ENCODE results near the gene OR2A12. TPM values are rescaled to one million over a fixed set of nuclear protein-coding genes. Genes with fewer than 3 reads are reported as not detected.

The OR2A12 gene
- total and polyA plus RNA-seq, 8 donors: not detected

DNA sequence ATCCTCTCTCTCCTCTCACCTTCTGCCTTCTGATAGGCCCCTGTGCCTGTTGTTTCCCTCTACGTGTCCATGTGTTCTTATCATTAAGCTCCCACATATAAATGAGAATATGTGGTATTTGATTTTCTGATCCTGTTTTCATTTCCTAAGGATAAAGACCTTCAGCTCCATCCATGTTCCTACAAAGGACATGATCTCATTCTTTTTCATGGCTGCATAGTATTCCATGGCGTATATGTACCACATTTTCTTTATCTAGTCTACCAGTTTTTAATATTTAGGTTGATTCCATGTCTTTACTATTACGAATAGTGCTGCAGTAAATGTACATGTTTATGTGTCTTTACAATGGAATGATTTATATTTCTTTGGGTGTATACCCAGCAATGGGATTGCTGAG lies 4.6 kb downstream of the OR2A12 start:
- H3K9me3 ChIP-seq: no peaks in the 10 kb centered on the region
- no peak for FAIRE-seq
- no peaks in the 10 kb centered on the region for H3K27me3 ChIP-seq
- no peak for ATAC-seq
- intact Hi-C loops (cut with DNase I): no loop called here
- 80 to 81% methylated on average over 3 of the region's 3 CpGs for WGBS, 2 donors
- no peak for DNase-seq
- no peaks in the 10 kb centered on the region for H3K4me1 ChIP-seq
- H3K27ac ChIP-seq: no peak overlapping the region
- H3K36me3 ChIP-seq: no peaks in the 10 kb centered on the region
- no peak for TF ChIP-seq CTCF (IDR thresholded peaks at IDR 0.05)
- no peak overlapping the region for H3K4me3 ChIP-seq

DNA sequence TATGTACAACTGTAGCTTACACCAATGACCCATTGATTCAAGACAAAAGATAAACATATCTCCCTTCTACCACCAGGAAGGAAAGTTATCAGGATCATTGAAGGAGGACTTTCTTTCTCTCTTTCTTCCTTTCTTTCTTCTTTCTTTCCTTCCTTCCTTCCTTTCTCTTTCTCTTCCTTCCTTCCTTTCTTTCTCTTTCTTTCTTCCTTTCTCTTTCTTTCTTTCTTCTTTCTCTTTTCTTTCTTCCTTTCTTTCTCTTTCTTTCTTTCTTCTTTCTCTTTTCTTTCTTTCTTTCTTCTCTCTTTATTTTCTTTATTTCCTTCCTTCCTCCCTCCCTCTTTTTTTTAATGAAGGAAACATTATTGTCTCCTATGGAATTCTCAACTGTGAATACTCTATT lies 12.7 kb downstream of the OR2A12 start:
- FAIRE-seq: no peak
- Histone ChIP-seq H3K9me3 (no peaks in the 10 kb centered on the region), H3K4me1 (no peaks in the 10 kb centered on the region), H3K4me3 (no peak overlapping the region), H3K27ac (no peak overlapping the region), H3K27me3 (no peaks in the 10 kb centered on the region), H3K36me3 (no peaks in the 10 kb centered on the region)
- ATAC-seq: no peak
- TF ChIP-seq CTCF (IDR thresholded peaks at IDR 0.05): no peak
- no peak for DNase-seq
- intact Hi-C loops (cut with DNase I): no loop called here

DNA sequence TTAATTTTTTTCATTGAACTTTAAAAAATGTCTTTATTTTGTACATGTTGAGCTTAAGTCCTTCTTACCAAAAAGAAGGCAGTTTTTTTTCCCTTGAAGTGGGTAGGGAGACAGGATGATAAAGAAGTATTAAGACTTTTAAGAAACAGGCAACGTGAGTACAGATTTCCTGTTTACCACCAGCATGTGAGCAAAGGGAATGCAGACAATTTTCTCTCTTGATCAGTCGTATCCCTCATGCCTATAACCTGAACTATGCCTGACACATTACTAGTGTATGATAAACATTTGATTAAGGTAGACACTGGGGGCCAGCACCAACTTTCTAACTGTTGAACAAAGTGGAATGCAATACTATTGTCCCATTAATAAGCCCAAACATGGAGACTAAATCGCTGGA lies 14.5 kb downstream of the OR2A12 start:
- Histone ChIP-seq H3K4me1 (no peaks in the 10 kb centered on the region), H3K4me3 (no peak overlapping the region), H3K27ac (no peak overlapping the region), H3K36me3 (no peaks in the 10 kb centered on the region), H3K27me3 (no peaks in the 10 kb centered on the region), H3K9me3 (no peaks in the 10 kb centered on the region)
- FAIRE-seq (no peak), DNase-seq (no peak), ATAC-seq (no peak)
- intact Hi-C loops (cut with DNase I): no loop called here
- 55 to 68% methylated on average over 3 of the region's 3 CpGs for WGBS, 2 donors
- no peak for TF ChIP-seq CTCF (IDR thresholded peaks at IDR 0.05)

DNA sequence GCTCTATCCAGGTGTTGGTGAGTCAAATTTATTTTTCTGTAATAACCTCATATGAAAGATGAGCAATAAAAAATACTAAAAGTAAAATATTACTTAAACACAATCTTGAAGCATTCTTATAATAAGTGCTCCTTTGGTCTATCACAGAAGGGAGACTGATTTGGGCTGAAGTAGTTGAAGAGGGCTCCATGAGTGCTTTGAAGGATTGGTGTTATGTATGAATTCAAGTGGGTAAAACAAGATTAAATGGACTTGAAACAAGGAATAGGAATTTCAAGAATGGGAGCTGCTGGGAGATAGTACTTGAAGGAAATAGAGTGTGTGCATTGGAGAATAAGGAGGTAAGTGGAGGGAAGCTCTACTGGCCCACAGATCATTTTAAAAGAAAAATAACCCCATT lies 16.0 kb downstream of the OR2A12 start:
- Histone ChIP-seq H3K4me1 (no peaks in the 10 kb centered on the region), H3K27me3 (no peaks in the 10 kb centered on the region), H3K9me3 (no peaks in the 10 kb centered on the region), H3K4me3 (no peak overlapping the region), H3K27ac (no peak overlapping the region), H3K36me3 (no peaks in the 10 kb centered on the region)
- FAIRE-seq (no peak), ATAC-seq (no peak), DNase-seq (no peak)
- TF ChIP-seq CTCF (IDR thresholded peaks at IDR 0.05): no peak
- intact Hi-C loops (cut with DNase I): no loop called here

GRCh38 chr7:144105211-144105610 lies 19.1 kb downstream of the OR2A12 start:
- H3K27me3 ChIP-seq: no peaks in the 10 kb centered on the region
- H3K4me3 ChIP-seq: no peak overlapping the region
- no peaks in the 10 kb centered on the region for H3K36me3 ChIP-seq
- no peak for TF ChIP-seq CTCF (IDR thresholded peaks at IDR 0.05)
- DNase-seq: no peak
- no peaks in the 10 kb centered on the region for H3K4me1 ChIP-seq
- FAIRE-seq: no peak
- intact Hi-C loops (cut with DNase I): no loop called here
- no peaks in the 10 kb centered on the region for H3K9me3 ChIP-seq
- no peak overlapping the region for H3K27ac ChIP-seq
- ATAC-seq: no peak

Measured in pancreas (tissue), 10 donors.